Jurkat, Clone E6-1 (cell line): ENCODE data around the gene MAP4K2.
"Not testable (repeated sequence)": the region's sequence is repeated elsewhere in the genome, so short reads cannot be mapped to it uniquely, and the experiment has no call there.

Experiments used
- DNase-seq: peaks from one replicate; pipeline ENCODE4 v3.0.0-alpha.2; 2011; ENCODE audit warnings: low read depth, low spot score
- H3K4me3 ChIP-seq: 2 replicates; pipeline ENCODE4 v1.5.1; 2011; ENCODE audit warnings: mild to moderate bottlenecking, low read length, control low read depth, moderate library complexity

MAP4K2 gene

GRCh38 chr11:64826062-64826461 lies 23.0 kb upstream of the MAP4K2 start:
- DNase-seq, result no peak

GRCh38 chr11:64823568-64824119 lies 20.6 kb upstream of the MAP4K2 start:
- no peak overlapping the region for H3K4me3 ChIP-seq
- DNase-seq, result no peak

More at GRCh38 chr11:64826062-64826461, 23.0 kb upstream of the MAP4K2 start:
- H3K4me3 ChIP-seq, result no peak overlapping the region

GRCh38 chr11:64817476-64817875 lies 14.5 kb upstream of the MAP4K2 start:
- H3K4me3 ChIP-seq, result no peak overlapping the region
- no peak for DNase-seq

- DNase-seq, H3K4me3 ChIP-seq: not testable (repeated sequence)
Measured at GRCh38 chr11:64815433-64815832, 12.4 kb upstream of the MAP4K2 start.

GRCh38 chr11:64814712-64815187 lies 11.7 kb upstream of the MAP4K2 start:
- H3K4me3 ChIP-seq, result no peak overlapping the region
- DNase-seq, result no peak

GRCh38 chr11:64813826-64814225 lies 10.8 kb upstream of the MAP4K2 start:
- H3K4me3 ChIP-seq, result no peak overlapping the region
- DNase-seq, result no peak

GRCh38 chr11:64810891-64811272 lies 7.9 kb upstream of the MAP4K2 start:
- peak; percentile 56 for DNase-seq
- peak overlapping the region; percentile 80 for H3K4me3 ChIP-seq

GRCh38 chr11:64810271-64810890 lies 7.4 kb upstream of the MAP4K2 start, which contains the start of gene MEN1:
Gene MEN1 (minus strand): TSS chr11:64810551. CDS start chr11:64810109, 442 bp downstream.
- peak within 1 kb of the TSS; percentile 80 for H3K4me3 ChIP-seq
- DNase-seq, result peak; percentile 84

GRCh38 chr11:64809781-64810241 lies 6.8 kb upstream of the MAP4K2 start:
- peak overlapping the region; percentile 80 for H3K4me3 ChIP-seq
- no peak for DNase-seq

GRCh38 chr11:64805481-64805880 lies 2.5 kb upstream of the MAP4K2 start:
- DNase-seq, result no peak
- H3K4me3 ChIP-seq, result no peak overlapping the region

GRCh38 chr11:64804346-64805210 lies 1.6 kb upstream of the MAP4K2 start:
- DNase-seq, result no peak
- no peak overlapping the region for H3K4me3 ChIP-seq

- no peak for DNase-seq
- H3K4me3 ChIP-seq, result peak overlapping the region; percentile 73
Measured at GRCh38 chr11:64803846-64804345, 882 bp upstream of the MAP4K2 start.

GRCh38 chr11:64802370-64803157 lies 450 bp downstream of the MAP4K2 start:
- DNase-seq, result no peak
- peak overlapping the region; percentile 60 for H3K4me3 ChIP-seq

GRCh38 chr11:64801561-64802369 lies 1.2 kb downstream of the MAP4K2 start:
- H3K4me3 ChIP-seq, result peak overlapping the region; percentile 60
- DNase-seq, result no peak

GRCh38 chr11:64801158-64801464 lies 1.9 kb downstream of the MAP4K2 start:
- no peak overlapping the region for H3K4me3 ChIP-seq
- DNase-seq, result no peak

GRCh38 chr11:64800303-64801157 lies 2.5 kb downstream of the MAP4K2 start:
- H3K4me3 ChIP-seq, result no peak overlapping the region

GRCh38 chr11:64799623-64800302 lies 3.3 kb downstream of the MAP4K2 start:
- H3K4me3 ChIP-seq, result no peak overlapping the region
- no peak for DNase-seq

More at GRCh38 chr11:64800303-64801157, 2.5 kb downstream of the MAP4K2 start:
- no peak for DNase-seq
